Measurements from ENCODE around the gene EMX1. TPM values are rescaled to one million over a fixed set of nuclear protein-coding genes. Genes with fewer than 3 reads are reported as not detected.

The EMX1 gene
- total and polyA plus RNA-seq, 2 of the 13 experiments (the other 11 are each of a cell fraction or from before 2014, with no cell fraction given): 0.62 to 4.9 TPM

GRCh38 chr2:72915907-72916742 is 1.2 kb upstream of the EMX1 start (continued):
- TF ChIP-seq ZNF710 (CRISPR knock-in tag; IDR thresholded peaks at IDR 0.05; ENCODE audit: borderline replicate concordance) (peak; percentile 76; the same call in 1 of the 2 replicates), ZNF775 (CRISPR knock-in tag; IDR thresholded peaks at IDR 0.05; ENCODE audit: borderline replicate concordance) (no peak), ZNF546 (CRISPR knock-in tag; conservative IDR thresholded peaks at IDR 0.05) (no peak), ZNF124 (CRISPR knock-in tag; IDR thresholded peaks at IDR 0.05) (no peak), CREM (IDR thresholded peaks at IDR 0.05) (no peak), CREM (CRISPR knock-in tag; IDR thresholded peaks at IDR 0.05) (no peak), NR2C2 (CRISPR knock-in tag; IDR thresholded peaks at IDR 0.05; ENCODE audit: borderline replicate concordance) (peak; percentile 30; the same call in 1 of the 2 replicates), ZNF83 (CRISPR knock-in tag; IDR thresholded peaks at IDR 0.05; ENCODE audit: borderline replicate concordance) (0 out of 2 replicates have a peak, but pooled peaks have one; percentile 24), ZNF75D (CRISPR knock-in tag; IDR thresholded peaks at IDR 0.05; ENCODE audit: borderline replicate concordance) (no peak), TCF7L2 (IDR thresholded peaks at IDR 0.05; ENCODE audit: low read depth, low read length) (no peak), ZNF224 (CRISPR knock-in tag; IDR thresholded peaks at IDR 0.05) (no peak), AGO1 (IDR thresholded peaks at IDR 0.05; ENCODE audit: low read depth, low read length, poor library complexity, severe bottlenecking) (no peak), ZNF136 (CRISPR knock-in tag; IDR thresholded peaks at IDR 0.05; ENCODE audit: low read depth) (no peak), ZNF687 (CRISPR knock-in tag; IDR thresholded peaks at IDR 0.05) (peak; percentile 88), PHB2 (IDR thresholded peaks at IDR 0.05; ENCODE audit: partially characterized antibody) (no peak), IKZF1 (IDR thresholded peaks at IDR 0.05) (no peak), ZNF776 (CRISPR knock-in tag; IDR thresholded peaks at IDR 0.05) (peak; percentile 92)
- TF ChIP-seq, protein P1, sequence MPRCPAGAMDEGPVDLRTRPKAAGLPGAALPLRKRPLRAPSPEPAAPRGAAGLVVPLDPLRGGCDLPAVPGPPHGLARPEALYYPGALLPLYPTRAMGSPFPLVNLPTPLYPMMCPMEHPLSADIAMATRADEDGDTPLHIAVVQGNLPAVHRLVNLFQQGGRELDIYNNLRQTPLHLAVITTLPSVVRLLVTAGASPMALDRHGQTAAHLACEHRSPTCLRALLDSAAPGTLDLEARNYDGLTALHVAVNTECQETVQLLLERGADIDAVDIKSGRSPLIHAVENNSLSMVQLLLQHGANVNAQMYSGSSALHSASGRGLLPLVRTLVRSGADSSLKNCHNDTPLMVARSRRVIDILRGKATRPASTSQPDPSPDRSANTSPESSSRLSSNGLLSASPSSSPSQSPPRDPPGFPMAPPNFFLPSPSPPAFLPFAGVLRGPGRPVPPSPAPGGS (CRISPR knock-in tag; IDR thresholded peaks at IDR 0.05): 0 out of 2 replicates have a peak, but pooled peaks have one; percentile 50
- TF ChIP-seq, protein P2, sequence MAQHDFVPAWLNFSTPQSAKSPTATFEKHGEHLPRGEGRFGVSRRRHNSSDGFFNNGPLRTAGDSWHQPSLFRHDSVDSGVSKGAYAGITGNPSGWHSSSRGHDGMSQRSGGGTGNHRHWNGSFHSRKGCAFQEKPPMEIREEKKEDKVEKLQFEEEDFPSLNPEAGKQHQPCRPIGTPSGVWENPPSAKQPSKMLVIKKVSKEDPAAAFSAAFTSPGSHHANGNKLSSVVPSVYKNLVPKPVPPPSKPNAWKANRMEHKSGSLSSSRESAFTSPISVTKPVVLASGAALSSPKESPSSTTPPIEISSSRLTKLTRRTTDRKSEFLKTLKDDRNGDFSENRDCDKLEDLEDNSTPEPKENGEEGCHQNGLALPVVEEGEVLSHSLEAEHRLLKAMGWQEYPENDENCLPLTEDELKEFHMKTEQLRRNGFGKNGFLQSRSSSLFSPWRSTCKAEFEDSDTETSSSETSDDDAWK (CRISPR knock-in tag; IDR thresholded peaks at IDR 0.05): no peak

All from HepG2 (cell line).